ENCODE measurements around the gene CKS2. TPM values are rescaled to one million over a fixed set of nuclear protein-coding genes. Genes with fewer than 3 reads are reported as not detected.
A peak's percentile ranks its signal among the peaks of the same experiment; 100 is the strongest.

CKS2 gene
- total RNA-seq, 1 donor, result 170 TPM

DNA sequence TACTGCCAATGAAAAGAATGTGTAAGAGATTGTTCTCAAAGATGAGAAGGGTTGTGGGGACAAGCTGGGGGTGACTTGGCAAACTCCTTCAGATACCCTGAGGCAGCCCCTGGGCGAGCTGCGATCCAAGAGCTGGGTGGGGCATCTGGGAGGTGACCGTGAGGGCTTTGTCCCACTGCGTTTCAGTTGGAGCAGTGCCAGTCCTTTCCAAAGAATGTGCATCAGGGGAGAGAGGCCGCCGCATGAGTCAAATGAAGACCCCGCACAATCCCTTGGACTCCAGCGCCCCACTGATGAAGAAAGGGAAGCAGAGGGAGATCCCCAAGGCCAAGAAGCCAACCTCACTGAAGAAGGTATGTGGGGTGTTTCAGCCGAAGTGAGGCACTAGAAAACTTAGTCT, 35.7 kb downstream of the CKS2 start:
- DNase-seq (ENCODE audit: low read depth in 2 of 3, low spot score in 2 of 3), result no peak

DNA sequence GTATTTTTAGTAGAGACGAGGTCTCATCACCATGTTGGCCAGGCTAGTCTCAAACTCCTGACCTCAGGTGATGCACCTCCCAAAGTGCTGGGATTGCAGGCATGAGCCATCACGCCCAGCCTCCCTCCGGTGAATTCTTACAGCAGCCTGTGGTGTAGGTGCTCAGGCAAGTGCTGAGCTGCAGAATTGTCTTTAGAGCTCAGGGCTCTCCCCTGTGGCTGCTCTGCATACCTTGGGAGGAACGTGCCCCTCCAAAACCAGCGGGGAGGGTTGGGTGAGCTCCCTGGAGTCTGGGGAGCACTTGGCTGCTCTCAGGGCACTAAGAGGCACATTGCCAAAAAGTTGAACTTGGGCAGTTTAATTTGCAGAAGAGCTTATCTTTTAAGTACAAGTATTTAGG, 36.7 kb downstream of the CKS2 start:
- no peak for DNase-seq (ENCODE audit: low read depth in 2 of 3, low spot score in 2 of 3)

DNA sequence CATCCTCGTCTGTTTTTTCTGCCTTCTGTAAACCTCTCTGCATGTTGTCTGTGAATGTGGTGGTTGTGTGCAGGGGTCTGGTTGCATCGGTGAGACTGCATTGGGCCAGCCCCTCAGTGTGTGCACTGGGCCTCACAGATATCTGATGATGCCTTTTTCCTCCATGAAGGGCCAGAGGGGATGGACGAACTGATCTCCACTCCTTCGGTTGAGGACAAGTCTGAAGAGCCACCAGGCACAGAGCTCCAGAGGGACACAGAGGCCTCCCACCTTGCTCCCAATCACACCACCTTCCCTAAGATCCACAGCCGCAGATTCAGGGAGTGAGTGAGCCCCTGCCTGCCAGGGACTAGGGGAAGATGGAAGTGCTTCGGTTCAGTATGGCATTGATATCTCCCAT, 38.6 kb downstream of the CKS2 start:
- DNase-seq (ENCODE audit: low read depth in 2 of 3, low spot score in 2 of 3), result no peak

DNA sequence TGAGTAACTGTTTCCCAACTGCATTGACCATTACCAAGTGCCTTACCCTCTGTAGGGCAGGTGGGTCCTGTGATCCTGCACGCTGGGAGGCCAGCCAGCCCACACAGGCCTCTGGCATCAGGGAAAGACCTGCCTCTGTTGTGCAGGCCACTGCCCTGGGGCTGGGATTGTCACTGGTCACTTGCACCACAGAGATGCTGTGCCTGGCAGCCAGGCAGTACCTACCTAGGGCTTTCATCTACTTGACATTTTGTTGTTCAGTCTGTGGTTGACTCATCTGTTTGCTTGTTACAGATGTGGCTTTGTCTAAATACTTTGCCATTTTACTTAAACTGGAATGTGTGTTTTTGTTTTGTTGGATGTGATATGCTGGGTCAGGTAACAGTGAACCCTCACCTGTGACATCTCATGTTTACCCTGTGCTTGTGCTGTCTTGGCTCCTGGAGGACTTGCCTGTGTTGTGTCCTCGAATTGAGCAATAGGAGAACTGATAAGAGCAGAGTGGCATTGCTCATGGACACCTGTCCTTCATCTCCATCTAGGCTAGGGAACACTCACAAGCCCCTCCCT, 40.1 kb downstream of the CKS2 start:
- no peak for DNase-seq (ENCODE audit: low read depth in 2 of 3, low spot score in 2 of 3)

DNA sequence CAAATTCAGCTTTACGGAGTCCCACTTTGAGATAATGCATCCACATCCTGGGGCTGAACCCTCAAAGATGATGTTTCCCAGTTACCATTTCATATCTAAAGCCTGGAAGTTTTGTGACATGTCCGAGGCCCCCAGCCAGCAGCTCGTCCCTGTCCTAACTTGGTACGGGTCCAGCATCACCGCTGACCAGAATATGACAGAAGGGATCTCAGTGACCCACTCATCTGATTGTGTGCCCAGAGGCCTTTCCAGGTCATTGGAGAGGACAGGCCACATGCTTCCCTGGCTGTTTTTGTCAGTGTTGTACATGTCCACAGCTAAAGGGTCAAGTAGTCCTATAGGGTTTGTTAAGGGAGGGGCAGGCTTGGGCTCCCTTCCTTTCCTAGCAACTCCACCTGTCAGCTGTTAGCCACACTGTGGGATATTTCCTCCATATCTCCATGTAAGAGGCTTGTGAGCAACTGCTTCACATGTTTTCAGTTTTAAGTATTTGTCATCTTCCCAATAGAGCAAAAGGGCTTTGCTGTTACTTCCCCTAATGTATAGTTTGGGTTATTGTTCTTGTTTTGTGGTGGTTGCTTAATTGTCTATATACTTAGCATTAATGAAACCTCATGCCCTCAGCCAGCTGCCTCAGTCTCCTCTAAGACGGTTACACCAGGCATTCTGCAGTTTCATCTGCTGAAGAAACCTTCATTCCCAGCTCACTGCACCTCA, 40.7 kb downstream of the CKS2 start:
- no peak for DNase-seq (ENCODE audit: low read depth in 2 of 3, low spot score in 2 of 3)

DNA sequence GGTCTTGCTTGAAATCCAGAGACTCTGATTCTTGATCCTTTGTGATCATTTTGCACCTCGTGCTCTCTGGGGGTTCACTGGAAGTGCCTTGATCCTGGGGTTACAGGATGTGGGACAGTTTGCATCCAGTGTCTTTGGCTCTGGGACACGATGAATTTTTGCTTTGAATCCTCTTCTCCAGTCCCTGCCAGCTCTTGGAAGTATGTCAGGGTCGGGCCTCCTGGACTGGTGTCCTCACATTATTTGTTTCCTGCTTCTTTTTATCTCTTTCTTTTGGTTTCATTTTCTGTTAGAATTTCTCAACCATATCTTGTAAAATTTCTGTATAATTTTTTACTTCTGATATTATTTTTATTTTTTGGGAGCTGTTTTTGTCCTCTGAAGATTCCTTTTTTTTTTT, 41.5 kb downstream of the CKS2 start:
- DNase-seq (ENCODE audit: low read depth in 2 of 3, low spot score in 2 of 3), result no peak

DNA sequence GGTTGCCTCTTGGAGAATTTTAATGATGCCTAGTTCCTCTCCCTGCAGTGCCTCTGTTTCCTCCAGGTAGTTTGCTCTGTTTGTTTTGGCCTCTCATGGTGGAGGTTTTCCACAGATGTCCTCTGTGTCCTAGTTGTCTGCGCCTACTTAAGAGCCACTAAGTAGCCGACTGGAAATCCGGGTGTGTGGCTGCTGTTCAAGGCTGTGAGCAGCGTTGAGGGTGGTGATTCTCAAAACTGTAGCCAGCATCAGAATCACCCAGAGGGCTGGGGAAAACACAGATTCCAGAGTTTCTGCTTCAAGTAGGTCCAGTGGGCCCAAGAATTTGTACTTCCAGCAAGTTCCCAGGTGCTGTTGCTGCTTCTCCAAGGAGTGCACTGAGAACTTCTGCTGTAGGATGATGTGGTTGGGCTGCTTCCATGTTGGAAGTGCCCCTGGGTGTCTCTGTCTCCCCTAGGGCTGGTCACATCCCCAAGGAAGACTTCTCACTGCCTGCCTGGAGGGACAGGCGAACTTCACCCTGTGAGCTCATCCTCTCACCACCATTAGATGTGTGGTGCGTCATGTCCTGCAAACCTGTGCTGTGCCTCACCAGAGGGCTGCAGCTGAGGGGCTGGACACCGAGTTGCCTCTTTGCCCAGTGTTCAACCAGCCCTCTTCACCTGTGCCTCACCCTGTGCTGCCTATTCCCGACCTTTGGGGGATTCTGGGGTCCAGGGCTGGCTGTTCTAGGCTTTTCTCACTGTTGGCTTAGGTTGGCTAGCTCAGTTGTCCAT, 42.1 kb downstream of the CKS2 start:
- no peak for DNase-seq (ENCODE audit: low read depth in 2 of 3, low spot score in 2 of 3)

DNA sequence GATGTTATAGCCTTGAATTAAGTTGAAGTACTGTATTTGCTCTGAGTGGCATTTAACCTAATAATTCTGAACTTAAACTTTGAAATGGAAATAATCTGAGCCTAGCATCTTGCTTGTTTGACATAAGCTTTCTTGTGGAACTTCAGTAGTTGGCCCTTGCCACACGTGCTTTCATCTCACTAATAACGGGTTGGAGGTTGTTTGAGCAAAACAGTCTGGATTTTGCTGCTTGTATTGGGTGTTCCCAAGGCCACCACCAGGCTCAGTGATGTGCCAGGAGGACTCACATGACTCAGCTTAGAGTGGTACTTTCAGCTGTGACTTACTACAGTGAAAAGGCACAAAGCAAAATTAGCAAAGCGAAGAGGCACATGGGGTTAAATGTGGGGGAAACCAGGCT, 43.0 kb downstream of the CKS2 start:
- DNase-seq (ENCODE audit: low read depth in 2 of 3, low spot score in 2 of 3), result no peak

DNA sequence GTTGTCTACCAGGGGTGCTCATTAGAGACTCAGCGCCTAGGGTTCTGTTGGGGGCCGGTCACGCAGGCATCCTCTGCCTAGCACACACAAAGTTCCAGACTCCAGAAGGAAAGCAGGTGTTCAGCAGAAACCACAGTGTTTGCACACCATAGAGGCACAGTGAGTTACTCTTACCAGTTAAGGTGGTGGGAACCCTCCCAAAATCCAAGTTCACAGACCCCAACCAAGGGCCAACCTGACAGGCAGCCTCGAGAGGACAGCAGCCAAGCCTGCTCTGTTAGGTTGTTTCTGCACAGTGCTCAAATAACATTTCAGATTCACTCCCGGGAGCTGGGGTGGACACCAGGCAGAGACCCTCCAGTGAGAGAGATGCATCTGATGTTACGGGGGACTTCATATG, 43.5 kb downstream of the CKS2 start:
- no peak for DNase-seq (ENCODE audit: low read depth in 2 of 3, low spot score in 2 of 3)

DNA sequence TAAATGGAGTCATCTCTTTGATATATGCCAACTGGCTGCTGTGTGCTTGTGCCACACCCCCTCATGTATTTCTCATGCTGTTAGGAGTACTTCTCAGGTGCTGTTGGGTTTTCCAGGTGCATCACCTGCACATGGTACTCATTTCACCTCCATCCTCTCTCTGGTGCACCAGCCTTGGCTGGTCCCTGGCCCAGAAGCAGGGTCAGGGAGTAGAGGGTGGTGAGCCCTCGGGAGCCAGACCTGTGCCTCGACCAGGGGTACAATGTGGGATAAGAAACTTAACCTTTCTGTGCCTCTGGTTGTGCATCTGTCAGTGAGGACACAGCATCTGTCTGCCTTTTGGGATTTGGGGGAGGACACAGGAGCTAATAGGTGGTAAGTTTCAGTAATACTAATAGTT, 45.8 kb downstream of the CKS2 start:
- no peak for DNase-seq (ENCODE audit: low read depth in 2 of 3, low spot score in 2 of 3)

DNA sequence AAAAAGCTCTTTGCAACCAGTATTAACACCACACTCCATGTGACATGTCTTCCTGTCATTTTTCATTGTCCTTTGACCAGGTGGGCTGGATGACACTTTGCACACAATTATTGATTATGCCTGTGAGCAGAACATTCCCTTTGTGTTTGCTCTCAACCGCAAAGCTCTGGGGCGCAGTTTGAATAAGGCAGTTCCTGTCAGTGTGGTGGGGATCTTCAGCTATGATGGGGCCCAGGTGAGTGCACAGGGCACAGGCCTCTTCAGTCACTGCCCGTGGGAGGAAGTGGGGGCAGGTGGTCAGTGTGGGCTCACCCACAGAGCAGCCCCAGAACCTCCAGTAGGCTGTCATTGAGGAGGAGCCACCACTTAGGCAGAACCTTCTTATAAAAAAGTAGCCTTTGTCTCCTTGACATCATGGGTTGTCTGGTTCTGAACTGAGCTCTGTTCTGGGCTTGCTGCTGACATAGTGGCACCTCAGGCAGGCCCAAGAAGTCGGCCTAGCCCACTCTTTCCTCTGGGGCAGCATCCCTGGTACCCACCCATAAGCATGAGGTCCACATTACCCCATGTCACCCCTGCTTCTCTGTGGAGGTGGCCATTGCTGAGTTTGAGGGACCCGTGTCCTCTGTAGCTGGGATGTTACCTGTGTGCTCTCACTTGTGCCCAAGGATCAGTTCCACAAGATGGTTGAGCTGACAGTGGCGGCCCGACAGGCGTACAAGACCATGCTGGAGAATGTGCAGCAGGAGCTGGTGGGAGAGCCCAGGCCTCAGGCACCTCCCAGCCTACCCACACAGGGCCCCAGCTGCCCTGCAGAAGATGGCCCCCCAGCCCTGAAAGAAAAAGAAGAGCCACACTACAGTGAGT, 46.6 kb downstream of the CKS2 start:
- no peak for DNase-seq (ENCODE audit: low read depth in 2 of 3, low spot score in 2 of 3)

DNA sequence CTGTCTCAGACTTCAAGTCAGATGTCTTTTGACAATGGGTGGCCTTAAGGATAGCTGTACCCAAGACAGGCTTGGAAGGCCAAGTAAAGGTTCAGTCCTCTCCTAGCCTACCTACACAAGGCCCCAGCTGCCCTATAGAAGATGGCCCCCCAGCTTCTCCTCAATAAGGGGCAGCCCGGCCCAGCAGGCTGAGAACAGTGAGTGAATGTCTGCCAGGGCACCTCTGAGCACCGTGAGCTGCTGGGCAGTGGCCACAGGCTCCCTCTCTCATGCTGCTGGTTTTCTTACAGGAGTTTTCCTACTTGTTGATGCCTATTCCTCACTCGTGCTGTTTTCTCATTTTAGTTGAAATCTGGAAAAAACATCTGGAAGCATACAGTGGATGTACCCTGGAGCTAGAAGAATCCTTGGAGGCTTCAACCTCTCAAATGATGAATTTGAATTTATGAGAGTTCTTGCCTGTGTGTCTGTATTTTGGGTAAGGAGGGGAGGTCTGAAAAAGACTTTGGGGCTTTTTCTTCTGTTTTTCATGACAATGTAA, 47.5 kb downstream of the CKS2 start:
- DNase-seq (ENCODE audit: low read depth in 2 of 3, low spot score in 2 of 3), result no peak

DNA sequence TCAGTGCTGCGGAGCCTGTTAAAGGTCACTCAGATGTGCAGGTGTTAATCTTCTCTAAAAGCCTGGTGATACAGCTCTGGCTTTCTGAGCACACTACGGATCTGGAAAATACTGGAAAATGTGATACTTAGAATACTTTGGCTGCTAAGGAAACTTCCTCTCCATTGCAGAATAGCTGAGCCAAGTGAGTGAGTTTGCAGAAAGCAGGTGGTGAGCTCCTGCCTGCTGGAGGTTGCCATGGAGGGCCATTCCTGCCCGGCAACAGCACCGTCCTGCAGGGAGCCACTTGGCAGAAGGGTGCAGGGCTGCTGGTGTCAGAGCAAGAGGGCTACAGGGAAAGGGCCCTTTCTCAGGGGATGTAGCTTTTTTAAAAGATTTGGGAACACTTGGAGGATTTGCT, 48.0 kb downstream of the CKS2 start:
- peak in 2 of 3 donors; percentile 49 to 77 for DNase-seq (ENCODE audit: low read depth in 2 of 3, low spot score in 2 of 3)

DNA sequence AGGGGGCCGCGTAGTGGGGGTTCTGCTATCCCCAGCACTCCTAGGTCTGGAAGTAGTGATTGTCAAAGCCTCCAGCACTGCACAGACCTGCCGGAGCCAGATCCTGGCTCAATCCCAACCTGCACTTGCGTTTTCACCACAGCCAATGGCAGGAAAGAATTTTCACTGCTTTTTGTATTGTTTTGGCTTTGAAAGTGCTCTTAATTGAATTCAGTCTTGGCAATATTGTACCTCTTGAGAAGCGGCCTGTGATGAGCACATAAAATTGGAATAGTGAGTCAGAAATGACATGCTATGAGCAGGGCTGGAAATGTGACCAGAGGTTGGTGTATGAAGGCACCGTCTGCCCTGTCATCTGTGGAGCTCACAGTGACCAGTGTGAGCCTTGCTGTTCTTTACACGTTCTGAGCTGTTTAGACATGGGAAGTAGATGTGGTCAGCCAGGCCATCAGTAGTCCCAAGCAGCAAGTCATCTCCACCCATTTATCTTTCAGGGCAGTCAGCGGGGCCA, 48.8 kb downstream of the CKS2 start:
- no peak for DNase-seq (ENCODE audit: low read depth in 2 of 3, low spot score in 2 of 3)

DNA sequence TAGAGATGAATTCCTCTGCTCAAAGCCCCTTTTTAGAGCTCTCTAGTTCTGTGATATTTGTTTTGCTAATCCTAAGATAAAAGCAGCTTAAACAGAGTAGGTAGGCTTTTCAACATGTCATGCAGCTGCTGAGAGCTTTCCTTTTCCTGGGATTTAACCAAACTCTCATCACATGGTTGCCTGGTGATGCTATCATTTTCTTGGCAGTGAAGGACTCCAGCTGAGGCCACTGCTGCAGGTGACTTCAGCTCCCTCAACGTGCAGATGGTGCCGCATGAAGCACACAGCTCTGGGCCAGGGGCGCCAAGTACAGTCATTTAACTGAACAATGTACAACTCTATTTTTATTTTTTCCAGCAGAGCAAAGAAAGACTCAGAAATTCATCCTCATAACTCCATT, 49.5 kb downstream of the CKS2 start:
- DNase-seq (ENCODE audit: low read depth in 2 of 3, low spot score in 2 of 3), result no peak

DNA sequence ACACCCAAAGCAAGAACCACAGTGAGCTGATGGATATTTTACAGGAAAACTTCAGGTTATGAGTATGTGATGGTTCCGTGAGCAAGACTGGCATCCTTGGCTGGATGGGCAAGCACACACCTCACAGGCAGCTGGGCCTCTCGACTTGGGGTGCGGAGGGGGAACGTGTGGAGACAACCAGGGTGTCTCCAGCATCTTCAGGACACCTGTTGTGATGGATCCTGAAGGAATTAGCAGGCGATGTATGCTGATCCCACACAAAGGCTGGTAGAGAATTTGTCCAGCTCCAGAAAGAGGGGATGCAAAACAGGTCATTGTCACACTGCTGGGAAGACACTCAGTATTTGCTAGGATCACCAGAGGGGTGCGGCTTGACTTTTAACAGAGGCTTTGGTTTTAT, 50.0 kb downstream of the CKS2 start:
- DNase-seq (ENCODE audit: low read depth in 2 of 3, low spot score in 2 of 3), result no peak

DNA sequence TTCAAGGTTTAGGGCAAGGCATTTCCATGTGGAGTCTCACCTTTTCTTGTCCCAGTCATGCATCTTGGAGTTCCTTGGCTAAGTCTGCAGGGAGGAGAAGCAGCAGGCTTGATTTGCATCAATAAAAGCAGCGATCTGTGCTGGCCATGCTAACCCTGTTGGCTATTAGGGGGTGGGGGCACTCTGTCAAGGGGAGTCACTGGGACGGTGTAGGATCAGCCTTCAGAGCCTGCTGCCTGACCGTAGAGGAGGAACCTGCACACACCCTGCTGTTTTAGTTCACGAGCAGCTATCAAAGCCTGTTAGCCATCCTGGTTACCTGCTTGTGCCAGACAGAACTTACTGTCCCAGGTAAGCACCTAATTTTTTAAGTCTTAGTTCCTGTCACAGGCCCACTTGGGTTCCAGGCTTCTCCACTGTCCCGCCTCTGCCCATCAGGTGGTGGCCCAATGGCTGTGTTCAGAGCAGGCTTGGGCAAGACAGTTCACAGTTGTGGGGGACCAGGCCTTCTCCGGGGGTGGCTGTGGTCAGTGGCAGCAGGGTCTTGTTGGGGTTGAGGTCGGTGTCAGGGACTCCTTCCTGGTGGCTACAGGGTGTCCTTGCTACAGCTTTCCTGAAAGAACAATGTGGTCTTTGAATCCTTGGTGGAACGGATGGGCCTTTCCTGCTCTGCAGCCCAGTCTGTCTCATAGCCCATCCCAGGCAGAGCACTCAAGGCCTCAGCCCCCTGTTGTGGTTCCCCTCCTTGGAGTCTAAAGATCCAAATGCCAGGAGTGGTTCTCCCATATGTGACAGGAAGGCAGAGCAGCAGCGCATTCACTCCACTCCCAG, 51.0 kb downstream of the CKS2 start:
- no peak for DNase-seq (ENCODE audit: low read depth in 2 of 3, low spot score in 2 of 3)

DNA sequence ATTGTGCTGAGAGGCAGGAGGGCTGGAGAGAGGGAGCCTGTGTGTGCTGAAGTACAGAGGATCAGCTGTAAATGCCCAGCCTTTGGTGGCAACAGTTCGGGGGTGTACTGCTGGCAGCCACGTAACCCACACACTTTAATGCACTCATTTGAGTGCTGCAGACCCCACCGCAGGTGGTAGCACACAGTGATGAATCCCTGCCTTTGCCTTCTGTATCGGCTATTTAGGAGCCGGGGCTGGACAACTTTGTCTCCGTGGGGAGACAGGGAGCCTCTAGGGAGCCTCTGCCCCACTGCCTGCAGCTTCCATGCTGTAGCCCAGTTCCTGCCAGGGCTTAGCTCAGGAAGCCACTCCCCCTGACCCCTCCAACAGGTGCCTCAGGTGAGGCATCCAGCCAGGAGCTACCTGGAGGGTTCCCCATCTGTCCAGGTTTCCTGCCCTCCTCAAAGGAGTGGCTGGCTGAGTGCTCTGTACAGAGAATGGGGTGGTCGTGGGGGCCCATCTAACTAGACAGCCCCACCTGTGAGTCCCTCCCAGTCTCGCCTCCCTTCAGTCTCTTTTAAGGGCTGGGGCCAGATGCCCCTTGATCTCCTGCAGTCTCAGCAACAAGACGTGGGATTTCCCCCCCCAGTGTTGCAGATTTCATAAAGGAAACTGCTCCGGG, 51.8 kb downstream of the CKS2 start:
- no peak for DNase-seq (ENCODE audit: low read depth in 2 of 3, low spot score in 2 of 3)

DNA sequence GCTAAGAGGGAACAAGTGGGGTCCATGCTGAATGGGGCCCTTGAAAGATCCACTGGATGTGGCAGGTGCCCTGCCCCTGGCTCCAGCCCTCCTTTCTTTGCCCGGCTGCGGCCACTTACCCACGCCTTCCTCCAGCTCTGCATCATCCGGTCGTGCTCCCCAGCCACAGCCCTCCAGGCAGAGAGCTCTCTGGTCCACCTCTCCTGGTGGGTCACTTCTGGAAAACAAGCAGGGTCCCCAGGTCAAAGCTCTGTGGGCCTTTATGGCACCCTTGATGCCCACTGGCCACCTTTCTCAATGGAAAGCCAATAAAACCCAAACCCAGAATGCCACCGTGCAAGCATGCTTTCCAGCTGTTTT, 52.3 kb downstream of the CKS2 start:
- DNase-seq (ENCODE audit: low read depth in 2 of 3, low spot score in 2 of 3), result no peak
